Activated CD8-positive, alpha-beta memory T cell treated with anti-CD3 and anti-CD28 coated beads, Interleukin-2, amount 50 U/mL, for 24 hours (primary cell): ENCODE data around the gene HELT.

Experiments used
- DNase-seq: peaks from one replicate; pipeline ENCODE4 v3.0.0-alpha.2; 2020; ENCODE audit errors: extremely low read depth

The HELT gene

GRCh38 chr4:185003596-185004351 lies 14.5 kb upstream of the HELT start:
- DNase-seq: no peak

- no peak for DNase-seq
These were observed 13.6 kb upstream of the HELT start for GRCh38 chr4:185004562-185005218.

- peak; percentile 52 for DNase-seq
These were observed 13.0 kb upstream of the HELT start for GRCh38 chr4:185005219-185005819.

DNA sequence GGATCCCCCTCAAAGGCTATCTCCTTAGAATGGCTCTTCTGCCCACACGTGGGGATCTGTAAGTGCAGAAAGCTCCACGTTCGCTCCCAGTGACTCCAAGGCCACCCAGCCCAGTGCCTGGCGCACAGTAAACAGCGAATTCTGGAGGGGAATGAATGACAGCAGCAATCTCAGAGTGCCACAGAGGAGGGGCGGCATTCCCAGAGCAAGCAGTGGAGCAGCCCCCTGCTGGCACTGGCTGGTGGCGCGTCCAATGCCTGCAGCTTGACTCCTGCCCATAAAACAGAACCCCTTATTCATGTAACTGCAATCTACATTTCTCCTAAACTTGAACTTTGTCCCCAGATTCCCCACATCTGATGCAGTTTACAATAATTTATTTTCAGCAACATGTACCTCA lies 6.9 kb upstream of the HELT start:
- no peak for DNase-seq

DNA sequence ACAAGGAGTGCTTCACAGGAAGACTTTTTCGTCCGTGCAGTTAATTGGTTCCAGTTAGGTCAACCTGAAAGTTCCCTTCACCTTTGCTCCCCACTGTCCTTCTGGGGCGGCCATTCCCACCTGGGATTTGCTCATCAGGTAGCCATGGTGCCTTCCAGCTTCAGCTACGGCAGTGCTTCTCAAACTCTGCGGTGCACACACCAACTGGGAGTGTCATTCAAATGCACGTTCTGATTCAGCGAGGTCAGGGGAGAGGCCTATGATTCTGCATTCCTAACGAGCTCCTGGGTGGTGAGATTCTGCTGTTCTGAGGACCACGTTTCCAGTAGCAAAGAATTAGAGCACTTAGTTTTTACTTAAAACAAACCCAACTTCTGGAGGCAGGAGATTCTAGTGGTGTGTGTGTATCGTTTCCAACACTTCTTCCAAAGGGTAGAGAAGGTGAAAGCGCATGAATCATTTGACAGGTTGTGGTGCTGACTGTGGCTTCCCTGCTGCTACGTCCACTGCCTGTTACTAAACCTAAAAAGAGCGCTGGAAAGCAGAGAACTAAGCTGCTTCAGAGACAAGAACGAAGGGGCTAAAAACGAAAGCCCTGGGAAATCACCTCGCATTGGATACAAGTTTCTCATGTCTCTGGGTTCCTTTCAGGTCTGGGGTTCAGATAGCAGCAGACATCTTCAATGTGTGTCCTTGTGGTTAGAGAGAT lies 4.7 kb upstream of the HELT start:
- DNase-seq: no peak

DNA sequence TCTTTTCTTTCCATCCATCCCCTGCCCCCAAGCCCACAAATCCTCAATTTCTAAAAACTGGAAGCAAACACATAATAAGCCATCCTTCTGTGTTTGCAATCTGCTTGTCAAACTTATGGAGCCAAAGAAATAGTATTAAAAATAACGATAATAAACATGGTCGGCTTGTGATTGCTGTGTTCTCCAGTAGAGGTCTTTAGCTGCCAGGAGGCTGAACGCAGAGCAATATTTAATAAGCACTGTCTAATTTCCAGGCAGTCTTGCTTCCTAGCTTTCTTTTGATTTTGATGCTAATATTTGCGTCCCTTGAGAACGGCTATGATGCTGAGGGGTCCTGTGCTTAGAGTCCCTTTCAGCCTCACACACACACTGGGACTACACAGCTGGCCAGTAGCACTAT lies 3.2 kb upstream of the HELT start:
- no peak for DNase-seq

- no peak for DNase-seq
These were observed 2.0 kb upstream of the HELT start for GRCh38 chr4:185016101-185016940.

- DNase-seq: no peak
These were observed 1.1 kb upstream of the HELT start for GRCh38 chr4:185016946-185017758.

GRCh38 chr4:185018834-185019455 lies 655 bp downstream of the HELT start:
- no peak for DNase-seq

DNA sequence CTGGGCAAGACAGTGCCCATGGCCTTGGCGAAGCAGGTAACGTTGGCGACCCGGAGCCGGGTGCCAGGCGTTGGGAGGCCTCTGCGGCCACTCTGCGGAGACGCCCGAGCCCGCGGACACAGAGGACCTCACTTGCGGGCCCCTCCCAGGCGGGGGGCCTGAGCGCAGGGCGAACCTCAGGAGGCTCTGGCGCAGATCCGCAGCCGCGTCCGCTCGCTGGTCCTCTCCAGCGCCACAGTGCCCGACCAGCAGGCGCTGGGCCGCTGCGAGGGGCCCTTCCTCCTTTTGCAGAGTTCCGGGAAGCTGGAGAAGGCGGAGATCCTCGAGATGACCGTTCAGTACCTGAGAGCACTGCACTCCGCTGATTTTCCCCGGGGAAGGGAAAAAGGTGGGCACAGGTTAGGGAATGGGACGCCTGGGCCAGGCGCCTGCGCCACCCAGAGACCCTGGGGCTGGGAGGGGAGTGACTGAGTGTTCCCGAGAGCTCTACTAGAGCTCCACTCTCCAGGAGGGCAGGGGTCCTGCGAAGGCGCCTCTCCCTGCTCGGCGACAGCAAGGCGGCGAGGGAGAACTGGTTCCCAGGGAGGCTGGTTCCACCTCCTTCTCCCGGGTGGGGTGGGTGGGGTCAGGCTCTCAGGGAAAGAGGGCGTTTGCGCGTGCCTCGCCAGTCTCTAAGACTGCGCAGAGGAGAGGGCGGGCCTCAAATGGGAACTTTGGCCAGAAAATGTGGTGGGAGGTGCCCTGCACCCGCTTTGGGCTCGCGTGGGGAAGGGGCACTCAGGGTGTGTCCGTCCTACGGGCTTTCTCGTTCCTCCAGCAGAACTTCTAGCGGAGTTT lies 1.4 kb downstream of the HELT start:
- DNase-seq: no peak

GRCh38 chr4:185020293-185020808 lies 2.1 kb downstream of the HELT start:
- DNase-seq: no peak

- DNase-seq: no peak
These were observed 2.8 kb downstream of the HELT start for GRCh38 chr4:185020863-185021761.

GRCh38 chr4:185023471-185023870 lies 5.2 kb downstream of the HELT start:
- DNase-seq: no peak

- DNase-seq: no peak
These were observed 10.3 kb downstream of the HELT start for GRCh38 chr4:185028625-185029024.

- no peak for DNase-seq
These were observed 13.3 kb downstream of the HELT start for GRCh38 chr4:185031611-185032010.

GRCh38 chr4:185033072-185033471 lies 14.8 kb downstream of the HELT start:
- DNase-seq: no peak

DNA sequence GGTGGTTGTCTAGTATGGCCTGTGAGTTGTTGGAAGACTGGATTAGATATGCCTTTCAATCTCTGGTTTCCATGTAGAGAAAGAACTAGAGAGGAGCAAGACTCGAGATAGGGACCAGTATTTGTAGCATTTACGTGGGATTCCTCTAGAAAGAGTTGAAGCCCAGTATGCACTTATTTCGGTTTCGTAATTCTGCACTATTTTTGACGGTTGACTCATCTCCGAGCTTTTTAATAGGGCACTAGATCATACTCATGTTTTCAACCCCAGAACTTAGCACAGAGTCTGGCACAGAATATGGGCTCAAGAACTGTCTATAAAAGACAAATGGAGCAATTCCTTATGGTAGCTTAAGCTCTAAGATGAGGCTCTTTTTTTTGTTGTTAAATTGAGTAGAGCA lies 15.7 kb downstream of the HELT start:
- DNase-seq: no peak

DNA sequence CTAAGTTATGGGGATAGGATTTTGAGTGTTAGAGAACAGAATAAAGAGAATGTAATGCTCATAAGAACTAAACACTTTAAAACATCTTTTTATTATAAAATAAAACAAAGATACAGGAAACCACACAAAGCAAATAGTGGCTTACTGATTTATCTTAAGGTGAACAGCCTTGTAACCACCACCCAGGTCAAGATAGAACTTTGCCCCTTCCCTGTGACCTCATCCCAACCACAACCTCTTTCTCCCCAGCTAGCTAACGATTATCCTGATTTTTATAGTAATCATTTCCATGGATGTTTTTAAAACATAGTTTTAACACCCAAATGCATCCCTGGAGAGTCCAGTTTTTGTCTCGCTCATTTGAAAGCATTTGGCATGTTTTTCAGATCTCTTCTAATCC lies 17.0 kb downstream of the HELT start:
- no peak for DNase-seq
